HEK293 (cell line): ENCODE measurements around the gene MPV17L2.

Source experiments
- CTCF ChIA-PET: fragments of 350-600 bp; formaldehyde crosslinking; extraction: SDS; loops from one replicate; lab custom pipeline; 2021; ENCODE audit warnings: antibody characterized with exemption; lab: Yijun Ruan, JAX
- POLR2A ChIA-PET: fragments of 300-600 bp; formaldehyde crosslinking; extraction: SDS; loops from one replicate; lab custom pipeline; 2020; ENCODE audit warnings: antibody characterized with exemption, inconsistent platforms; lab: Yijun Ruan, JAX
- H3K27ac ChIP-seq: fragments of 200-500 bp; sonication (Bioruptor generic); 2 replicates; pipeline ENCODE4 v1.5.1; 2014; ENCODE audit warnings: low read depth, low read length, control low read depth, inconsistent platforms; ENCODE audit errors: extremely low read depth
- H3K36me3 ChIP-seq, 2 experiments: fragments of 200-500 bp in 1 of 2; sonication (Bioruptor generic) in 1 of 2; 1 replicate in 1 of 2; 2 replicates in 1 of 2; pipeline ENCODE4 v1.5.1; 2014 to 2017; ENCODE audit warnings: inconsistent platforms in 2 of 2, low read length in 2 of 2; ENCODE audit not compliant: control insufficient read depth in 2 of 2, insufficient read depth in 1 of 2
- H3K4me1 ChIP-seq: fragments of 200-500 bp; sonication (Bioruptor generic); 2 replicates; pipeline ENCODE4 v1.5.1; 2014; ENCODE audit warnings: mild to moderate bottlenecking, low read length, inconsistent platforms; ENCODE audit not compliant: control insufficient read depth, insufficient read depth
- H3K4me3 ChIP-seq: 2 replicates; pipeline ENCODE4 v1.5.1; 2011; ENCODE audit warnings: low read depth, mild to moderate bottlenecking, control low read depth, low read length, moderate library complexity
- H3K9me3 ChIP-seq: fragments of 200-500 bp; sonication (Bioruptor generic); 2 replicates; pipeline ENCODE4 v1.5.1; 2014; ENCODE audit warnings: low read depth, low read length, inconsistent platforms; ENCODE audit not compliant: control insufficient read depth, insufficient read depth
- EGR2 ChIP-seq: fragments of 450-650 bp; formaldehyde crosslinking; IDR thresholded peaks from 2 replicates; pipeline ENCODE4 v1.5.1; 2016; ENCODE audit warnings: low read depth, missing biosample characterization, missing genetic modification characterization
- FEZF1 ChIP-seq: fragments of 450-650 bp; formaldehyde crosslinking; IDR thresholded peaks from 2 replicates; pipeline ENCODE4 v1.5.1; 2016; ENCODE audit warnings: missing biosample characterization, missing genetic modification characterization
- GLIS1 ChIP-seq: fragments of 450-650 bp; formaldehyde crosslinking; IDR thresholded peaks from 2 replicates; pipeline ENCODE4 v1.5.1; 2016; ENCODE audit warnings: missing biosample characterization, missing genetic modification characterization
- OSR2 ChIP-seq: fragments of 450-650 bp; formaldehyde crosslinking; IDR thresholded peaks from 2 replicates; pipeline ENCODE4 v1.5.1; 2016; ENCODE audit warnings: missing biosample characterization, missing genetic modification characterization
- RBAK ChIP-seq: fragments of 450-650 bp; formaldehyde crosslinking; IDR thresholded peaks from 2 replicates; pipeline ENCODE4 v1.5.1; 2016; ENCODE audit warnings: missing biosample characterization, missing genetic modification characterization
- WT1 ChIP-seq: fragments of 450-650 bp; formaldehyde crosslinking; IDR thresholded peaks from 2 replicates; pipeline ENCODE4 v1.5.1; 2016; ENCODE audit warnings: missing biosample characterization, missing genetic modification characterization
- YY2 ChIP-seq: fragments of 450-650 bp; formaldehyde crosslinking; IDR thresholded peaks from 2 replicates; pipeline ENCODE4 v1.5.1; 2016; ENCODE audit warnings: missing biosample characterization, missing genetic modification characterization
- ZNF121 ChIP-seq: fragments of 450-650 bp; formaldehyde crosslinking; IDR thresholded peaks from 2 replicates; pipeline ENCODE4 v1.5.1; 2016; ENCODE audit warnings: missing biosample characterization, missing genetic modification characterization
- ZNF140 ChIP-seq: fragments of 450-650 bp; formaldehyde crosslinking; IDR thresholded peaks from 2 replicates; pipeline ENCODE4 v1.5.1; 2016; ENCODE audit warnings: missing biosample characterization, missing genetic modification characterization
- ZNF211 ChIP-seq: fragments of 450-650 bp; formaldehyde crosslinking; IDR thresholded peaks from 2 replicates; pipeline ENCODE4 v1.5.1; 2016; ENCODE audit warnings: low read depth, missing biosample characterization, missing genetic modification characterization
- ZNF223 ChIP-seq: fragments of 450-650 bp; formaldehyde crosslinking; IDR thresholded peaks from 2 replicates; pipeline ENCODE4 v1.5.1; 2016; ENCODE audit warnings: missing biosample characterization, missing genetic modification characterization
- ZNF324 ChIP-seq: fragments of 450-650 bp; formaldehyde crosslinking; IDR thresholded peaks from 2 replicates; pipeline ENCODE4 v1.5.1; 2016; ENCODE audit warnings: missing biosample characterization, missing genetic modification characterization
- ZNF341 ChIP-seq: fragments of 450-650 bp; formaldehyde crosslinking; IDR thresholded peaks from 2 replicates; pipeline ENCODE4; 2016; ENCODE audit warnings: low read depth, missing biosample characterization, missing genetic modification characterization
- ZNF394 ChIP-seq: fragments of 450-650 bp; formaldehyde crosslinking; IDR thresholded peaks from 2 replicates; pipeline ENCODE4 v1.5.1; 2016; ENCODE audit warnings: missing biosample characterization, missing genetic modification characterization, mild to moderate bottlenecking, moderate library complexity, borderline replicate concordance
- ZNF501 ChIP-seq: fragments of 450-650 bp; formaldehyde crosslinking; IDR thresholded peaks from 2 replicates; pipeline ENCODE4 v1.5.1; 2016; ENCODE audit warnings: missing biosample characterization, missing genetic modification characterization
- ZNF768 ChIP-seq: fragments of 450-650 bp; formaldehyde crosslinking; IDR thresholded peaks from 2 replicates; pipeline ENCODE4 v1.5.1; 2018; ENCODE audit warnings: missing biosample characterization, mild to moderate bottlenecking, missing genetic modification characterization
- TF ChIP-seq, protein P1 (sequence below): fragments of 450-650 bp; formaldehyde crosslinking; IDR thresholded peaks from 2 replicates; pipeline ENCODE4 v1.5.1; 2016; ENCODE audit warnings: missing biosample characterization, missing genetic modification characterization
- TF ChIP-seq, protein P2 (sequence below): fragments of 450-650 bp; formaldehyde crosslinking; IDR thresholded peaks from 2 replicates; pipeline ENCODE4 v1.5.1; 2017; ENCODE audit warnings: missing biosample characterization, missing genetic modification characterization
- TF ChIP-seq, protein P3 (sequence below): fragments of 450-650 bp; formaldehyde crosslinking; IDR thresholded peaks from 2 replicates; pipeline ENCODE4 v1.5.1; 2016; ENCODE audit warnings: missing biosample characterization, missing genetic modification characterization, low read depth
- TF ChIP-seq, protein P4 (sequence below): sonication (generic); formaldehyde crosslinking; IDR thresholded peaks from 2 replicates; pipeline ENCODE4 v1.8.1; 2022; ENCODE audit warnings: mild to moderate bottlenecking, moderate library complexity, missing genetic modification reagents

Gene MPV17L2

DNA sequence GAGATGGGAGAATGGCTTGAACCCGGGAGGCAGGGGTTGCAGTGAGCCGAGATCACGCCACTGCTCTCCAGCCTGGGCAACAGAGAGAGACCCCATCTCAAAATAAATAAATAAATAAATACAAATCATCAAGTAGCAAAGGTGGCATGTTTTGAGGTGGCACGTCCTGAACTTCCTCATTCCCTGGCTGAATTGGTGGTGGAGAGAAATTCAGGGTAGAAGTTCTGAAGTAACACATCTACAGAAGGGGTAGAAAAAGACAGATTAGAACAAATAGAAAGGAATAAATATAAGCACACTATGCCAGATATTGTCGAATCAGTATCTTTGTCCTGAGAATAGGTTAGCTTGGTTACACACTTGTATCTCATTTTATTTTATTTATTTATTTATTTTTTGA is 13.1 kb upstream of the MPV17L2 start:
- 0 out of 2 replicates have a peak, but pooled peaks have one; percentile 20 for TF ChIP-seq ZNF121 (tag by site-specific recombination)
- TF ChIP-seq FEZF1 (tag by site-specific recombination), result no peak
- H3K36me3 ChIP-seq, result peaks cover 0 to 7% of the 10 kb centered on the region in 2 experiments; a peak in 1 of 3 replicates
- POLR2A ChIA-PET, result interaction anchor here (1.1 kb wide), 1 partner anchor 13 kb away, joined by 4 read pairs; the partner anchor contains the start of gene MPV17L2
- H3K9me3 ChIP-seq, result no peaks in the 10 kb centered on the region
- no peak overlapping the region for H3K4me3 ChIP-seq
- H3K4me1 ChIP-seq, result no peaks in the 10 kb centered on the region
- no peak overlapping the region for H3K27ac ChIP-seq
- CTCF ChIA-PET, result interaction anchor here (0.6 kb wide), 1 partner anchor 46 kb away, joined by 5 read pairs; no protein-coding TSS in a partner anchor

DNA sequence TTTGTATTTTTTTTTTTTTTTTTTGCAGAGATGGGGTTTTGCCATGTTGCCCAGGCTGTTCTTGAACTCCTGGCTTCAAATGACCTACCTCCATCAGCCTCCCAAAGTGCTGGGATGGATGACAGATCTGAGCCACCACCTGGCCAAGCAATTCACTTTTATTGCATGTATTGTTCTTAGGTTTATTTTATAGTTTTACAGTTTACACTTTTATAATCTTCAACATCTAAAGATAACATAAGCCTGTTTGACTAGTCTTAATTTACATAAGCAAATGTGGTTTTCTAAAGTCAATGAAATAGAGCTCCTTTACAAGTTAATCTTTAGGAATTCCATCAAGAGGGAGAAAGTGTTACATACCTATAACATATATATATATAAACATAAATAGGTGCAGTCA is 9.5 kb upstream of the MPV17L2 start:
- CTCF ChIA-PET, result interaction anchor here (0.6 to 1.4 kb wide), 6 partner anchors 22 to 324 kb away, joined by 3 to 6 read pairs (median 3); no protein-coding TSS in a partner anchor
- POLR2A ChIA-PET, result interaction anchor here (0.7 to 2.3 kb wide), 2 partner anchors 9 to 232 kb away, joined by 3 to 8 read pairs; partner anchors contain the start of gene MPV17L2
- H3K4me1 ChIP-seq, result no peaks in the 10 kb centered on the region
- no peak overlapping the region for H3K4me3 ChIP-seq
- no peaks in the 10 kb centered on the region for H3K36me3 ChIP-seq
- H3K27ac ChIP-seq, result no peak overlapping the region
- TF ChIP-seq GLIS1 (tag by site-specific recombination) (peak; percentile 42), OSR2 (tag by site-specific recombination) (peak; percentile 51; the same call in 1 of the 2 replicates), FEZF1 (tag by site-specific recombination) (peak; percentile 28; the same call in 1 of the 2 replicates), EGR2 (tag by site-specific recombination) (no peak), WT1 (tag by site-specific recombination) (peak; percentile 48; the same call in 1 of the 2 replicates), ZNF768 (tag by site-specific recombination) (no peak)
- TF ChIP-seq, protein P1, sequence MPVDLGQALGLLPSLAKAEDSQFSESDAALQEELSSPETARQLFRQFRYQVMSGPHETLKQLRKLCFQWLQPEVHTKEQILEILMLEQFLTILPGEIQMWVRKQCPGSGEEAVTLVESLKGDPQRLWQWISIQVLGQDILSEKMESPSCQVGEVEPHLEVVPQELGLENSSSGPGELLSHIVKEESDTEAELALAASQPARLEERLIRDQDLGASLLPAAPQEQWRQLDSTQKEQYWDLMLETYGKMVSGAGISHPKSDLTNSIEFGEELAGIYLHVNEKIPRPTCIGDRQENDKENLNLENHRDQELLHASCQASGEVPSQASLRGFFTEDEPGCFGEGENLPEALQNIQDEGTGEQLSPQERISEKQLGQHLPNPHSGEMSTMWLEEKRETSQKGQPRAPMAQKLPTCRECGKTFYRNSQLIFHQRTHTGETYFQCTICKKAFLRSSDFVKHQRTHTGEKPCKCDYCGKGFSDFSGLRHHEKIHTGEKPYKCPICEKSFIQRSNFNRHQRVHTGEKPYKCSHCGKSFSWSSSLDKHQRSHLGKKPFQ, result 0 out of 2 replicates have a peak, but pooled peaks have one; percentile 37
- TF ChIP-seq, protein P2, sequence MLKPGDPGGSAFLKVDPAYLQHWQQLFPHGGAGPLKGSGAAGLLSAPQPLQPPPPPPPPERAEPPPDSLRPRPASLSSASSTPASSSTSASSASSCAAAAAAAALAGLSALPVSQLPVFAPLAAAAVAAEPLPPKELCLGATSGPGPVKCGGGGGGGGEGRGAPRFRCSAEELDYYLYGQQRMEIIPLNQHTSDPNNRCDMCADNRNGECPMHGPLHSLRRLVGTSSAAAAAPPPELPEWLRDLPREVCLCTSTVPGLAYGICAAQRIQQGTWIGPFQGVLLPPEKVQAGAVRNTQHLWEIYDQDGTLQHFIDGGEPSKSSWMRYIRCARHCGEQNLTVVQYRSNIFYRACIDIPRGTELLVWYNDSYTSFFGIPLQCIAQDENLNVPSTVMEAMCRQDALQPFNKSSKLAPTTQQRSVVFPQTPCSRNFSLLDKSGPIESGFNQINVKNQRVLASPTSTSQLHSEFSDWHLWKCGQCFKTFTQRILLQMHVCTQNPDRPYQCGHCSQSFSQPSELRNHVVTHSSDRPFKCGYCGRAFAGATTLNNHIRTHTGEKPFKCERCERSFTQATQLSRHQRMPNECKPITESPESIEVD, result peak; percentile 65
- no peaks in the 10 kb centered on the region for H3K9me3 ChIP-seq

DNA sequence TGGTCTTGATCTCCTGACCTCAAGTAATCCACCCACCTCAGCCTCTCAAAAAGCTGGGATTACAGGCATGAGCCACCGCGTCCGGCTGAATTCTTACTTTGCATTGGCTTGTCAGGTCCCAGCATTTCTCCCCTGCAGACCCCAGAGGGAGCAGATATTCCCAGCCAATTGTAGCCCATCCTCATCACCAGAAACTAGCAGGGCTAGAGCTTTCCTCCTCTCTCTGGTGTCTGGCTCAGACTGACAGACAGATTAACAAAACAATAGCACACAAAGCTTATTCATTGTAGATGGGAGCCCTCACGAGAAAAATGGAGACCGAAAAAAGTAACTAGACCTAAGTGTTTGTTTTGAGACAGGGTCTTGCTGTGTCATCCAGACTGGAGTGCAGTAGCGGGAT is 7.5 kb upstream of the MPV17L2 start:
- no peaks in the 10 kb centered on the region for H3K9me3 ChIP-seq
- H3K4me3 ChIP-seq, result no peak overlapping the region
- TF ChIP-seq ZNF223 (tag by site-specific recombination) (no peak), ZNF140 (tag by site-specific recombination) (no peak), ZNF501 (tag by site-specific recombination) (no peak), ZNF394 (tag by site-specific recombination) (no peak), ZNF324 (tag by site-specific recombination) (no peak), ZNF341 (tag by site-specific recombination) (no peak), ZNF211 (tag by site-specific recombination) (no peak), RBAK (tag by site-specific recombination) (no peak), YY2 (no peak)
- TF ChIP-seq, protein P3, sequence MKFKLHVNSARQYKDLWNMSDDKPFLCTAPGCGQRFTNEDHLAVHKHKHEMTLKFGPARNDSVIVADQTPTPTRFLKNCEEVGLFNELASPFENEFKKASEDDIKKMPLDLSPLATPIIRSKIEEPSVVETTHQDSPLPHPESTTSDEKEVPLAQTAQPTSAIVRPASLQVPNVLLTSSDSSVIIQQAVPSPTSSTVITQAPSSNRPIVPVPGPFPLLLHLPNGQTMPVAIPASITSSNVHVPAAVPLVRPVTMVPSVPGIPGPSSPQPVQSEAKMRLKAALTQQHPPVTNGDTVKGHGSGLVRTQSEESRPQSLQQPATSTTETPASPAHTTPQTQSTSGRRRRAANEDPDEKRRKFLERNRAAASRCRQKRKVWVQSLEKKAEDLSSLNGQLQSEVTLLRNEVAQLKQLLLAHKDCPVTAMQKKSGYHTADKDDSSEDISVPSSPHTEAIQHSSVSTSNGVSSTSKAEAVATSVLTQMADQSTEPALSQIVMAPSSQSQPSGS (tag by site-specific recombination), result no peak
- TF ChIP-seq, protein P4, sequence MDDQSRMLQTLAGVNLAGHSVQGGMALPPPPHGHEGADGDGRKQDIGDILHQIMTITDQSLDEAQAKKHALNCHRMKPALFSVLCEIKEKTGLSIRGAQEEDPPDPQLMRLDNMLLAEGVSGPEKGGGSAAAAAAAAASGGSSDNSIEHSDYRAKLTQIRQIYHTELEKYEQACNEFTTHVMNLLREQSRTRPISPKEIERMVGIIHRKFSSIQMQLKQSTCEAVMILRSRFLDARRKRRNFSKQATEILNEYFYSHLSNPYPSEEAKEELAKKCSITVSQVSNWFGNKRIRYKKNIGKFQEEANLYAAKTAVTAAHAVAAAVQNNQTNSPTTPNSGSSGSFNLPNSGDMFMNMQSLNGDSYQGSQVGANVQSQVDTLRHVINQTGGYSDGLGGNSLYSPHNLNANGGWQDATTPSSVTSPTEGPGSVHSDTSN, result no peak
- H3K36me3 ChIP-seq, result no peaks in the 10 kb centered on the region
- POLR2A ChIA-PET, result no interaction called here
- CTCF ChIA-PET, result interaction anchor here (0.6 to 1.2 kb wide), 3 partner anchors 9 to 126 kb away, joined by 3 read pairs; no protein-coding TSS in a partner anchor
- H3K4me1 ChIP-seq, result no peaks in the 10 kb centered on the region
- no peak overlapping the region for H3K27ac ChIP-seq
